ENCODE data around the gene SYT14.
"Not testable (repeated sequence)": the region's sequence is repeated elsewhere in the genome, so short reads cannot be mapped to it uniquely, and the experiment has no call there.

Gene SYT14

GRCh38 chr1:210189426-210189825, 251.4 kb downstream of the SYT14 start:
- H3K4me3 ChIP-seq (replicated peaks; ENCODE audit: low read depth, low read length): no peak overlapping the region
- DNase-seq (ENCODE audit: extremely low read depth, insufficient read length): no peak

GRCh38 chr1:210195635-210196160, 257.7 kb downstream of the SYT14 start:
- no peaks in the 10 kb centered on the region for H3K27me3 ChIP-seq (replicated peaks; ENCODE audit: control insufficient read depth, insufficient read depth, low read length)
- H3K4me3 ChIP-seq (replicated peaks; ENCODE audit: low read depth, low read length): no peak overlapping the region
- DNase-seq (ENCODE audit: extremely low read depth, insufficient read length): no peak
- H3K36me3 ChIP-seq (ENCODE audit: control insufficient read depth, insufficient read depth, low read length): no peaks in the 10 kb centered on the region
- no peak for TF ChIP-seq CTCF (IDR thresholded peaks at IDR 0.05; ENCODE audit: insufficient read depth, low read length, poor library complexity, severe bottlenecking)

More at GRCh38 chr1:210189426-210189825, 251.4 kb downstream of the SYT14 start:
- no peaks in the 10 kb centered on the region for H3K27me3 ChIP-seq (replicated peaks; ENCODE audit: control insufficient read depth, insufficient read depth, low read length)
- no peak for TF ChIP-seq CTCF (IDR thresholded peaks at IDR 0.05; ENCODE audit: insufficient read depth, low read length, poor library complexity, severe bottlenecking)
- H3K36me3 ChIP-seq (ENCODE audit: control insufficient read depth, insufficient read depth, low read length): no peaks in the 10 kb centered on the region

- DNase-seq (ENCODE audit: extremely low read depth, insufficient read length); H3K36me3 ChIP-seq (ENCODE audit: control insufficient read depth, insufficient read depth, low read length); H3K4me3 ChIP-seq (replicated peaks; ENCODE audit: low read depth, low read length); H3K27me3 ChIP-seq (replicated peaks; ENCODE audit: control insufficient read depth, insufficient read depth, low read length): not testable (repeated sequence)
Observed at GRCh38 chr1:210196266-210196665, 258.2 kb downstream of the SYT14 start.

- DNase-seq (ENCODE audit: extremely low read depth, insufficient read length): no peak
- TF ChIP-seq CTCF (IDR thresholded peaks at IDR 0.05; ENCODE audit: insufficient read depth, low read length, poor library complexity, severe bottlenecking): no peak
- H3K27me3 ChIP-seq (replicated peaks; ENCODE audit: control insufficient read depth, insufficient read depth, low read length): no peaks in the 10 kb centered on the region
- no peaks in the 10 kb centered on the region for H3K36me3 ChIP-seq (ENCODE audit: control insufficient read depth, insufficient read depth, low read length)
- no peak overlapping the region for H3K4me3 ChIP-seq (replicated peaks; ENCODE audit: low read depth, low read length)
Observed at GRCh38 chr1:210198840-210199239, 260.8 kb downstream of the SYT14 start.

GRCh38 chr1:210200124-210200736, 262.2 kb downstream of the SYT14 start:
- no peaks in the 10 kb centered on the region for H3K27me3 ChIP-seq (replicated peaks; ENCODE audit: control insufficient read depth, insufficient read depth, low read length)
- H3K4me3 ChIP-seq (replicated peaks; ENCODE audit: low read depth, low read length): no peak overlapping the region
- DNase-seq (ENCODE audit: extremely low read depth, insufficient read length): no peak
- no peaks in the 10 kb centered on the region for H3K36me3 ChIP-seq (ENCODE audit: control insufficient read depth, insufficient read depth, low read length)
- no peak for TF ChIP-seq CTCF (IDR thresholded peaks at IDR 0.05; ENCODE audit: insufficient read depth, low read length, poor library complexity, severe bottlenecking)

GRCh38 chr1:210201681-210202080, 263.7 kb downstream of the SYT14 start:
- H3K27me3 ChIP-seq (replicated peaks; ENCODE audit: control insufficient read depth, insufficient read depth, low read length): no peaks in the 10 kb centered on the region
- no peaks in the 10 kb centered on the region for H3K36me3 ChIP-seq (ENCODE audit: control insufficient read depth, insufficient read depth, low read length)
- no peak for DNase-seq (ENCODE audit: extremely low read depth, insufficient read length)
- H3K4me3 ChIP-seq (replicated peaks; ENCODE audit: low read depth, low read length): no peak overlapping the region
- no peak for TF ChIP-seq CTCF (IDR thresholded peaks at IDR 0.05; ENCODE audit: insufficient read depth, low read length, poor library complexity, severe bottlenecking)
